Keratinocyte (primary cell): ENCODE measurements around the gene AFMID.

ENCODE experiments used
- EZH2 ChIP-seq: IDR thresholded peaks from one replicate; pipeline ENCODE4 v1.6.1; 2012; ENCODE audit warnings: inconsistent platforms, mild to moderate bottlenecking, low read length, moderate library complexity
- TF ChIP-seq, protein P1 (sequence below), 3 experiments: IDR thresholded peaks in 1 of 3; conservative IDR thresholded peaks in 1 of 3; optimal IDR thresholded peaks in 1 of 3; 2 replicates in 2 of 3; 3 replicates in 1 of 3; pipeline versions ENCODE3 to v1.5.1; 2011; ENCODE audit warnings: low read length in 3 of 3, mild to moderate bottlenecking in 3 of 3, moderate library complexity in 2 of 3, control low read depth in 1 of 3, inconsistent platforms in 1 of 3; ENCODE audit not compliant: insufficient read depth in 2 of 3; ENCODE audit errors: extremely low read depth in 1 of 3

GRCh38 chr17:78147315-78147998 is 39.7 kb upstream of the AFMID start:
- TF ChIP-seq, protein P1, sequence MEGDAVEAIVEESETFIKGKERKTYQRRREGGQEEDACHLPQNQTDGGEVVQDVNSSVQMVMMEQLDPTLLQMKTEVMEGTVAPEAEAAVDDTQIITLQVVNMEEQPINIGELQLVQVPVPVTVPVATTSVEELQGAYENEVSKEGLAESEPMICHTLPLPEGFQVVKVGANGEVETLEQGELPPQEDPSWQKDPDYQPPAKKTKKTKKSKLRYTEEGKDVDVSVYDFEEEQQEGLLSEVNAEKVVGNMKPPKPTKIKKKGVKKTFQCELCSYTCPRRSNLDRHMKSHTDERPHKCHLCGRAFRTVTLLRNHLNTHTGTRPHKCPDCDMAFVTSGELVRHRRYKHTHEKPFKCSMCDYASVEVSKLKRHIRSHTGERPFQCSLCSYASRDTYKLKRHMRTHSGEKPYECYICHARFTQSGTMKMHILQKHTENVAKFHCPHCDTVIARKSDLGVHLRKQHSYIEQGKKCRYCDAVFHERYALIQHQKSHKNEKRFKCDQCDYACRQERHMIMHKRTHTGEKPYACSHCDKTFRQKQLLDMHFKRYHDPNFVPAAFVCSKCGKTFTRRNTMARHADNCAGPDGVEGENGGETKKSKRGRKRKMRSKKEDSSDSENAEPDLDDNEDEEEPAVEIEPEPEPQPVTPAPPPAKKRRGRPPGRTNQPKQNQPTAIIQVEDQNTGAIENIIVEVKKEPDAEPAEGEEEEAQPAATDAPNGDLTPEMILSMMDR (optimal IDR thresholded peaks at IDR 0.05 in 1 of 3, IDR thresholded peaks at IDR 0.05 in 1 of 3, conservative IDR thresholded peaks at IDR 0.05 in 1 of 3; ENCODE audit: extremely low read depth in 1 of 3, insufficient read depth in 2 of 3, low read length in 3 of 3) = no peak
- TF ChIP-seq EZH2 = no peak
